Fibroblast of mammary gland (primary cell): ENCODE data around the gene GOLT1B.

ENCODE experiments used
- DNase-seq: peaks from one replicate; pipeline ENCODE4 v3.0.0-alpha.2; 2010; ENCODE audit warnings: low read depth
- H3K4me3 ChIP-seq: 2 replicates; pipeline ENCODE4 v1.5.1; 2011; ENCODE audit warnings: low read depth, mild to moderate bottlenecking, low read length, moderate library complexity; ENCODE audit not compliant: control insufficient read depth
- CTCF ChIP-seq: conservative IDR thresholded peaks from 2 replicates; pipeline ENCODE4 v1.5.1; 2011; ENCODE audit warnings: low read depth, low read length, inconsistent platforms; ENCODE audit not compliant: control insufficient read depth, insufficient read depth

The GOLT1B gene

GRCh38 chr12:21499765-21500164 lies 1.8 kb upstream of the GOLT1B start:
- H3K4me3 ChIP-seq = peak overlapping the region; percentile 92
- no peak for TF ChIP-seq CTCF
- DNase-seq = no peak

GRCh38 chr12:21500786-21501257 lies 767 bp upstream of the GOLT1B start:
- DNase-seq = no peak
- no peak for TF ChIP-seq CTCF
- H3K4me3 ChIP-seq = peak overlapping the region; percentile 92

GRCh38 chr12:21502164-21502496 lies 541 bp downstream of the GOLT1B start:
- DNase-seq = peak; percentile 31

GRCh38 chr12:21502872-21503271 lies 1.3 kb downstream of the GOLT1B start:
- no peak for TF ChIP-seq CTCF
- peak overlapping the region; percentile 92 for H3K4me3 ChIP-seq
- DNase-seq = no peak

More at GRCh38 chr12:21502164-21502496, 541 bp downstream of the GOLT1B start:
- H3K4me3 ChIP-seq = peak overlapping the region; percentile 92
- no peak for TF ChIP-seq CTCF

DNA sequence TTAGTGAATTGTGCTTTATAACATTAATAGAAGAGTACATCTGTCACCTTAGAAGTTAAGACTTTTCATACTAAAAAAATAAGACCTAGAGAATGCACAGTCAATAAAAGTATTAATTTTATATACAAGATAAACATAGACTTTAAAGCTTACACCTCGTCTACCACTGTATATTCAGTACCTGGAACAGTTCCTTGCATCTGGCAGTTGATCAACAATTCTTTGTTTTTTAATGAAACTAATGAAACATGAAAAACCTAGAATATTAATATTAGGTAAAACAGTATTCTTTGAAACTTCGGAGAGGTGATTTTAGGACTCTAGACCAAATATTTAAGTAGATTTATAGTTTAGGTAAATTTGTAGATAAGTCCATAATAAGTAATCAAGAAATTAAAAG lies 4.3 kb downstream of the GOLT1B start:
- TF ChIP-seq CTCF = no peak
- DNase-seq = no peak
- H3K4me3 ChIP-seq = no peak overlapping the region

- no peak overlapping the region for H3K4me3 ChIP-seq
- TF ChIP-seq CTCF = no peak
- no peak for DNase-seq
Observed at GRCh38 chr12:21507849-21508248, 6.3 kb downstream of the GOLT1B start.

DNA sequence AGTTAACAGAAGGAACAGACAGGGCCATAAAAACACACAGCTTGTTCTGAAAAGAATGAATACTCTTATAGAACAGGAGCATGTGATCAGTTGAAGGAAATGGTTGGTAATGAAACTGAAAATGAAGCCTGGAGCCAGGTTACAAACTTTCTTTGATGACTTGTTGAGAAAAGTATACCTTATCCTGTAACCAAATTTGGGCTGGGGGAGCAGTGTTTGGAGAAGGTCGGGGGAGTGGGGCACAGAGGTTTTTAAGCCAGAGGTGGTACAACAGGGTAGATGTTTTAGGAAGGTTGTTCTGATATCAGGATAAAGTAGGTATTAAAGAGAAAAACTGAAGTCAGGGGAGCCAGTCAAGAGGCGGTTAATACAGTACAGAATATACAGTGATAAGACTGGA lies 8.2 kb downstream of the GOLT1B start:
- DNase-seq = no peak
- TF ChIP-seq CTCF = no peak
- H3K4me3 ChIP-seq = no peak overlapping the region
